IMR-90 (cell line): Measurements from ENCODE around the gene CFAP92. TPM values are rescaled to one million over a fixed set of nuclear protein-coding genes. Genes with fewer than 3 reads are reported as not detected.

ENCODE experiments used
- ATAC-seq: fragments of 200-7000 bp; cut with Tn5 transposase; 2 replicates; pipeline ENCODE4 v1.9.1; 2020; ENCODE audit warnings: low read depth, mild to moderate bottlenecking, moderate library complexity
- BruUV-seq: library from RNA; stranded (reverse); fragments of 400-500 nt; replicated peaks from 2 replicates; lab custom pipeline; 2021; lab: Mats Ljungman, UMichigan
- CTCF ChIA-PET: fragments of 300-600 bp; formaldehyde crosslinking; extraction: SDS; loops from one replicate; lab custom pipeline; 2021; ENCODE audit warnings: antibody characterized with exemption; lab: Yijun Ruan, JAX
- POLR2A ChIA-PET: fragments of 300-600 bp; sonication (Branson Sonifier 250); formaldehyde crosslinking; loops from one replicate; lab custom pipeline; 2022; ENCODE audit warnings: antibody characterized with exemption; ENCODE audit not compliant: unreplicated experiment; lab: Charles Lee
- DNase-seq: peaks from one replicate; pipeline ENCODE4 v3.0.0; 2013
- H2AFZ ChIP-seq: replicated peaks from 2 replicates; pipeline ENCODE3; 2013; ENCODE audit warnings: low read length, mild to moderate bottlenecking; ENCODE audit not compliant: poor library complexity
- H2AK5ac ChIP-seq: 2 replicates; pipeline ENCODE4 v1.6.1; 2013; ENCODE audit warnings: low read depth, low read length, inconsistent platforms
- H2AK9ac ChIP-seq: replicated peaks from 2 replicates; pipeline ENCODE3; 2013; ENCODE audit warnings: mild to moderate bottlenecking, low read depth, low read length, moderate library complexity; ENCODE audit not compliant: poor library complexity
- H2BK120ac ChIP-seq: 2 replicates; pipeline ENCODE4 v1.6.1; 2013; ENCODE audit warnings: low read depth, low read length, inconsistent platforms
- H2BK15ac ChIP-seq: 3 replicates; pipeline ENCODE4 v1.6.1; 2013; ENCODE audit warnings: low read depth, low read length, inconsistent platforms
- H2BK20ac ChIP-seq: 2 replicates; pipeline ENCODE4 v1.6.1; 2013; ENCODE audit warnings: low read depth, mild to moderate bottlenecking, inconsistent platforms, low read length, moderate library complexity
- H2BK5ac ChIP-seq: 2 replicates; pipeline ENCODE4 v1.6.1; 2013; ENCODE audit warnings: mild to moderate bottlenecking, low read depth, low read length, inconsistent platforms; ENCODE audit not compliant: poor library complexity, severe bottlenecking
- H3K14ac ChIP-seq: replicated peaks from 2 replicates; pipeline ENCODE4 v1.6.1; 2013; ENCODE audit warnings: low read depth, low read length, inconsistent platforms
- H3K18ac ChIP-seq: 2 replicates; pipeline ENCODE4 v1.6.1; 2013; ENCODE audit warnings: low read depth, low read length, control low read depth
- H3K23ac ChIP-seq: 2 replicates; pipeline ENCODE4 v1.6.1; 2013; ENCODE audit warnings: low read depth, low read length, inconsistent platforms
- H3K27ac ChIP-seq: 2 replicates; pipeline ENCODE4 v1.5.1; 2013; ENCODE audit warnings: mild to moderate bottlenecking, control low read depth, low read length; ENCODE audit not compliant: insufficient read depth
- H3K27me3 ChIP-seq: 2 replicates; pipeline ENCODE4 v1.6.1; 2013; ENCODE audit warnings: low read length; ENCODE audit not compliant: control insufficient read depth, insufficient read depth
- H3K36me3 ChIP-seq: 2 replicates; pipeline ENCODE4 v1.6.1; 2013; ENCODE audit warnings: low read length, mixed read lengths; ENCODE audit not compliant: control insufficient read depth, insufficient read depth
- H3K4ac ChIP-seq: 2 replicates; pipeline ENCODE4 v1.6.1; 2013; ENCODE audit warnings: low read depth, low read length, inconsistent platforms
- H3K4me1 ChIP-seq: 2 replicates; pipeline ENCODE4 v1.6.1; 2013; ENCODE audit warnings: low read length, mixed read lengths; ENCODE audit not compliant: control insufficient read depth, insufficient read depth
- H3K4me2 ChIP-seq: 2 replicates; pipeline ENCODE4 v1.6.1; 2013; ENCODE audit warnings: low read depth, mild to moderate bottlenecking, control low read depth, low read length, moderate library complexity
- H3K4me3 ChIP-seq: 2 replicates; pipeline ENCODE4 v1.5.1; 2013; ENCODE audit warnings: low read depth, mild to moderate bottlenecking, control low read depth, low read length, moderate library complexity; ENCODE audit not compliant: insufficient read depth
- H3K56ac ChIP-seq: 2 replicates; pipeline ENCODE4 v1.6.1; 2013; ENCODE audit warnings: low read length, inconsistent platforms; ENCODE audit not compliant: insufficient read depth; ENCODE audit errors: extremely low read depth
- H3K79me1 ChIP-seq, 2 experiments: 2 replicates each; pipeline ENCODE4 v1.6.1; 2013; ENCODE audit warnings: low read length in 2 of 2, inconsistent platforms in 1 of 2, low read depth in 1 of 2
- H3K9ac ChIP-seq: 2 replicates; pipeline ENCODE4 v1.6.1; 2013; ENCODE audit warnings: low read depth, low read length, control low read depth
- H3K9me1 ChIP-seq: 2 replicates; pipeline ENCODE4 v1.6.1; 2013; ENCODE audit warnings: low read length, inconsistent platforms; ENCODE audit not compliant: insufficient read depth
- H3K9me3 ChIP-seq: 2 replicates; pipeline ENCODE4 v1.6.1; 2013; ENCODE audit warnings: low read length; ENCODE audit not compliant: control insufficient read depth, insufficient read depth
- H4K20me1 ChIP-seq: 2 replicates; pipeline ENCODE4 v1.6.1; 2013; ENCODE audit warnings: low read length, inconsistent platforms; ENCODE audit not compliant: insufficient read depth
- H4K5ac ChIP-seq: 2 replicates; pipeline ENCODE4 v1.6.1; 2013; ENCODE audit warnings: mild to moderate bottlenecking, low read depth, low read length, control low read depth
- H4K8ac ChIP-seq, 2 experiments: 2 replicates each; pipeline ENCODE4 v1.6.1; 2013; ENCODE audit warnings: low read depth in 2 of 2, low read length in 2 of 2, control low read depth in 1 of 2, inconsistent platforms in 1 of 2
- H4K91ac ChIP-seq: 2 replicates; pipeline ENCODE4 v1.6.1; 2013; ENCODE audit warnings: low read depth, low read length, inconsistent platforms; ENCODE audit not compliant: insufficient read depth
- BHLHE40 ChIP-seq: fragments of 150-350 bp; IDR thresholded peaks from 2 replicates; pipeline ENCODE4 v1.6.1; 2016; ENCODE audit warnings: mild to moderate bottlenecking, low read depth, low read length
- CEBPB ChIP-seq: IDR thresholded peaks from 2 replicates; pipeline ENCODE4 v1.6.1; 2012; ENCODE audit warnings: low read depth, low read length, improper control_type of control experiment
- CTCF ChIP-seq: conservative IDR thresholded peaks from 2 replicates; pipeline ENCODE4 v1.5.1; 2012; ENCODE audit warnings: mild to moderate bottlenecking, low read depth, low read length, improper control_type of control experiment
- ELK1 ChIP-seq: fragments of 150-350 bp; IDR thresholded peaks from 2 replicates; pipeline ENCODE4 v1.6.1; 2016; ENCODE audit warnings: low read depth, mild to moderate bottlenecking, low read length, moderate library complexity, borderline replicate concordance
- MAFK ChIP-seq: IDR thresholded peaks from 2 replicates; pipeline ENCODE4 v1.6.1; 2012; ENCODE audit warnings: low read depth, low read length, improper control_type of control experiment
- MAZ ChIP-seq: IDR thresholded peaks from 2 replicates; pipeline ENCODE4 v1.6.1; 2012; ENCODE audit warnings: low read depth, mild to moderate bottlenecking, low read length, improper control_type of control experiment, moderate library complexity, borderline replicate concordance
- RAD21 ChIP-seq: IDR thresholded peaks from 2 replicates; pipeline ENCODE4 v1.6.1; 2012; ENCODE audit warnings: low read length, improper control_type of control experiment
- RFX5 ChIP-seq: IDR thresholded peaks from 2 replicates; pipeline ENCODE4 v1.8.0; 2012; ENCODE audit warnings: low read depth, mild to moderate bottlenecking, low read length, moderate library complexity
- SMC3 ChIP-seq: fragments of 150-350 bp; IDR thresholded peaks from 2 replicates; pipeline ENCODE4 v1.6.1; 2016; ENCODE audit warnings: low read depth, mild to moderate bottlenecking, antibody characterized with exemption, low read length, moderate library complexity
- USF2 ChIP-seq: fragments of 150-350 bp; IDR thresholded peaks from 2 replicates; pipeline ENCODE4 v1.6.1; 2017; ENCODE audit warnings: mild to moderate bottlenecking, antibody characterized with exemption, low read length, low read depth
- WGBS, 2 experiments: methylation state at CpG; one replicate each; pipeline versions ENCODE4 v1.1.5 to v1.1.7; 2013; ENCODE audit warnings: missing lambda C conversion rate in 2 of 2; ENCODE audit not compliant: insufficient read length in 1 of 2; ENCODE audit errors: extremely low coverage in 2 of 2; 5-methylcytosine and 5-hydroxymethylcytosine counted together
- dilution Hi-C: fragments of 300-500 bp; cut with HindIII; formaldehyde crosslinking; loops from one replicate; pipeline ENCODE4 v1.14.3; 2018; ENCODE audit warnings: low sequenced_read_pairs; ENCODE audit not compliant: unreplicated experiment
- in situ Hi-C: fragments of 300-500 bp; cut with MboI; formaldehyde crosslinking; loops from 3 replicates; pipeline ENCODE4 v1.14.3; 2019; ENCODE audit warnings: low sequenced_read_pairs, inconsistent platforms, mixed read lengths
- intact Hi-C: fragments of 100-400 bp; cut with micrococcal nuclease; formaldehyde crosslinking; loops from 2 replicates; pipeline ENCODE4 v1.10.0; 2022
- polyA plus RNA-seq, 3 experiments: library from polyadenylated mRNA; depleted of rRNA; stranded (reverse); fragments of >200 nt; gene quantifications; 2 replicates each; pipeline ENCODE4 v1.2.3, GENCODE V29; 2012; ENCODE audit warnings: low replicate concordance in 1 of 3
- total RNA-seq: library from RNA; depleted of rRNA; stranded (reverse); fragments of >200 nt; gene quantifications from 2 replicates; pipeline ENCODE4 v1.2.3, GENCODE V29; 2012

CFAP92 gene
- total and polyA plus RNA-seq, 2 of the 4 experiments (the other 2 are of a cell fraction) = not detected

GRCh38 chr3:129022114-129023007 lies 28.5 kb upstream of the CFAP92 start (continued):
- no peak for TF ChIP-seq SMC3
- no peak for TF ChIP-seq BHLHE40

GRCh38 chr3:129021140-129021551 lies 27.3 kb upstream of the CFAP92 start:
- POLR2A ChIA-PET = no interaction called here
- TF ChIP-seq CEBPB (no peak), MAFK (no peak), RAD21 (no peak), SMC3 (no peak), ELK1 (no peak), USF2 (no peak), MAZ (no peak), BHLHE40 (no peak), CTCF (no peak), RFX5 (no peak)

More at GRCh38 chr3:129021140-129021551, 27.3 kb upstream of the CFAP92 start:
- H2BK15ac ChIP-seq = no peak overlapping the region
- CTCF ChIA-PET = interaction anchor here (1.3 kb wide), 1 partner anchor 14 kb away, joined by 3 read pairs; no protein-coding TSS in a partner anchor
- 0 out of 4 replicates have a peak overlapping the region, but pooled peaks of 1 of the 2 experiments have one; percentile 39 for H4K8ac ChIP-seq
- no peak overlapping the region for H3K14ac ChIP-seq
- H2AK5ac ChIP-seq = no peak overlapping the region
- intact Hi-C loops = no loop called here
- H2AFZ ChIP-seq = no peak overlapping the region
- H3K4me2 ChIP-seq = no peak overlapping the region; the same call in 1 of the 2 replicates
- no peak overlapping the region for H2AK9ac ChIP-seq
- H3K27ac ChIP-seq = peak overlapping the region; percentile 55; the same call in 1 of the 2 replicates
- no peak overlapping the region for H4K5ac ChIP-seq
- in situ Hi-C loops = no loop called here
- no TSS peak for BruUV-seq
- no CpG with 5 or more reads among the region's 6 CpGs for WGBS, 2 experiments
- H3K9me1 ChIP-seq = peaks cover 11% of the 10 kb centered on the region
- H3K27me3 ChIP-seq = peaks cover 22% of the 10 kb centered on the region
- peak overlapping the region; percentile 54; the same call in 1 of the 2 replicates for H4K91ac ChIP-seq
- no peak overlapping the region for H3K9ac ChIP-seq
- peaks cover 3% of the 10 kb centered on the region; the same call in 1 of the 2 replicates for H3K9me3 ChIP-seq
- H2BK120ac ChIP-seq = 0 out of 2 replicates have a peak overlapping the region, but pooled peaks have one; percentile 79
- H3K56ac ChIP-seq = no peak overlapping the region
- ATAC-seq (peak; percentile 56), DNase-seq (peak; percentile 83)
- H3K4me1 ChIP-seq = peaks cover 29% of the 10 kb centered on the region
- no peak overlapping the region for H2BK5ac ChIP-seq
- no peaks in the 10 kb centered on the region for H3K79me1 ChIP-seq
- H3K4ac ChIP-seq = no peak overlapping the region
- no peaks in the 10 kb centered on the region for H4K20me1 ChIP-seq
- H3K23ac ChIP-seq = no peak overlapping the region
- no peak overlapping the region for H3K4me3 ChIP-seq
- no peaks in the 10 kb centered on the region for H3K36me3 ChIP-seq
- no peak overlapping the region; the same call in 1 of the 2 replicates for H3K18ac ChIP-seq
- peak overlapping the region; percentile 78; the same call in 1 of the 2 replicates for H2BK20ac ChIP-seq
- dilution Hi-C loops = no loop called here
